Measurements from ENCODE around the gene SMG6.

DNA sequence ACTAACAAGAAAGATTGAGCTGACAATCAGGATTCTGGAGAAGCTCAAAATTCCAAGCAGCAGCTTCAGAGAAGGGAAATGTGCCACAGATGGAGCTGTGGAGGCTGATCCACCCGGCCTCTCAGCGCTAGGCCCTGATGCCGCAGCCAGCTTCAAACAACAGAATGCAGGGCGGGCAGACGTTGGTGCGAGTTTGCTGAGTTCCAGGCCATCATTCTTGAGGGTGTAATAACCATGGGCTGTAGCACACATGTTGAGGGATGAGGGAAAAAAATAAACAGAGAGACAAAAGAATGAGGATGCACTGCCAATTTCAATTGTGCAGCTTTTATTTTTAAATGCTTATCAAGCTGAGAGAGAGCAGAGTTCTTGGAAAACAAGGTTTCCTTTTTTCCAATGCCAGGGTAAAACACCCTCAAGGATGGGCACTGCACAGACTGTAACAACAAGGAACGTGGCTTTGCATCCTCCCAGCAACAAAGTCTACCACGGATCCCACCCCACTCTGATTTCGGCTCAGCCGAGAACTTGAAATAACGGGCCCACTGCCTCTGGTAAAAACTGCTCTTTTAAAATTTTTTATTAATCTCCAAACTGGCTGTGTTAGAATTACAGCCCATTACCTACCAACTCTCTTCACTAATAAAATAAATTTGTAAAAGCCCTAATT, 90.2 kb downstream of the SMG6 start:
- TF ChIP-seq CTCF (IDR thresholded peaks at IDR 0.05) (no peak), POLR2A (IDR thresholded peaks at IDR 0.05) (no peak), POLR2AphosphoS5 (IDR thresholded peaks at IDR 0.05) (no peak)
